ENCODE results near the gene TCHH.

TCHH gene

DNA sequence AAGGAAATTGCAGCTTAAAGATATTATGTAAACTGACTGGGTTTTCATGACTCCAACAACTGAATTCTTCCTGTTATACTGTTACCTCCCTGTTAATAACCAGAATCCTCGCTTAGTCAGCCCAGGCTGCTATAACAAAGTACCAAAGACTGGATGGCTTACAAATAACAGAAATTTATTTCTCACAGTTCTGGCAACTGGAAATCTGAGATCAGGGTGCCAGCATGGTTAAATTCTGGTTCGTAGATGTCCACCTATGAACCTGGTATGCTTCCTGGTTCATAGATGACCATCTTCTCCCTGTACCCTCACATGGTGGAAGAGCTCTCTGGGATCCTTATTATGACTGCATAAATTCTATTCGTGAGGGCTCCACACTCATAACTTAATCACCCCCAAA is 18.3 kb downstream of the TCHH start (continued):
- TF ChIP-seq, protein P1, sequence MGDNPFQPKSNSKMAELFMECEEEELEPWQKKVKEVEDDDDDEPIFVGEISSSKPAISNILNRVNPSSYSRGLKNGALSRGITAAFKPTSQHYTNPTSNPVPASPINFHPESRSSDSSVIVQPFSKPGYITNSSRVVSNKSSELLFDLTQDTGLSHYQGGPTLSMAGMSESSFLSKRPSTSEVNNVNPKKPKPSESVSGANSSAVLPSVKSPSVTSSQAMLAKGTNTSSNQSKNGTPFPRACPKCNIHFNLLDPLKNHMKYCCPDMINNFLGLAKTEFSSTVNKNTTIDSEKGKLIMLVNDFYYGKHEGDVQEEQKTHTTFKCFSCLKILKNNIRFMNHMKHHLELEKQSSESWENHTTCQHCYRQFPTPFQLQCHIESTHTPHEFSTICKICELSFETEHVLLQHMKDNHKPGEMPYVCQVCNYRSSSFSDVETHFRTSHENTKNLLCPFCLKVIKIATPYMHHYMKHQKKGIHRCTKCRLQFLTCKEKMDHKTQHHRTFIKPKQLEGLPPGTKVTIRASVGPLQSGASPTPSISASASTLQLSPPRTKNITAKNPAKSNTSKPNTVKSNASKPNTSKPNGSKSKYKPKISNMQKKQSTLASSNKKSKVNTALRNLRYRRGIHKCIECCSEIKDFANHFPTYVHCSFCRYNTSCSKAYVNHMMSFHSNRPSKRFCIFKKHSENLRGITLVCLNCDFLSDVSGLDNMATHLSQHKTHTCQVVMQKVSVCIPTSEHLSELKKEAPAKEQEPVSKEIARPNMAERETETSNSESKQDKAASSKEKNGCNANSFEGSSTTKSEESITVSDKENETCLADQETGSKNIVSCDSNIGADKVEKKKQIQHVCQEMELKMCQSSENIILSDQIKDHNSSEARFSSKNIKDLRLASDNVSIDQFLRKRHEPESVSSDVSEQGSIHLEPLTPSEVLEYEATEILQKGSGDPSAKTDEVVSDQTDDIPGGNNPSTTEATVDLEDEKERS (tag by site-specific recombination; IDR thresholded peaks at IDR 0.05): no peak
- TF ChIP-seq ZNF10 (tag by site-specific recombination; IDR thresholded peaks at IDR 0.05): no peak

DNA sequence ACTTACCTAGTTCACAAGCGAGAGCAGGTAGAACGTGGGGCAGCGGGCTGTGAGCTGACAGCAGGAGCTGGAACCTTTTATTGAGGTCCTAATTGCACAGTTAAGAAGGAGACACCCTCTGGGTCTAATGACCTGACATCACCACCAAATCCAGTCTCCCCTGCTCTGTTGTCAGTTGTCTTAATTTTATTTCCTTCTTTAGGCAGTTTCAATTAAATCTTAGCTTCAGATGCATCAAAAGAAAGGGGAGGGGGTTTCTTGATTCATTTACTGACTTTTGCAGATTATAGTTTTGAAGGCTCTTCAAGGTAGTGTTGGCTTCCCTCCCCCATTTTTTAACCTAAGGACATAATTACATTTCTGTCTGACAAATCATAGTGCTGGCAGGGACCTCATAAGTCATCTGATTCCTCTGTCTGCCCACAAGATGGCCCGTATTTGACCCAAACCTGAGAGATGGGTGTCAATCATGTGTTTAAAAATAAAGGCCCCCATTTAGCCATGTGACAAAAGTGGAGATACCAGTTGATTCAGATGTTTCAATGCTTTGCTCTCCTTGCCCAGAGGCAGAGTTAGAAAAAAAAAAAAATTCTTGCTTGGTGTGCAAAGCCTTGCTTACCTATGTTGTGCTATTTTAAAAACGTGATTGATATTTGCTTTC is 26.1 kb downstream of the TCHH start, which contains the start of gene TCHHL1:
TCHHL1 (minus strand) TSS at position 51 of the 661 bp plus-strand sequence. CDS start 921 bp downstream, outside the sequence.
- CTCF ChIA-PET: interaction anchor here (0.6 to 1.1 kb wide), 3 partner anchors 36 to 351 kb away, joined by 3 read pairs; no protein-coding TSS in a partner anchor
- TF ChIP-seq ZNF404 (tag by site-specific recombination; IDR thresholded peaks at IDR 0.05): no peak
- TF ChIP-seq KLF1 (tag by site-specific recombination; IDR thresholded peaks at IDR 0.05): no peak
- no peak for TF ChIP-seq ZNF837 (tag by site-specific recombination; IDR thresholded peaks at IDR 0.05)
- TF ChIP-seq, protein P2, sequence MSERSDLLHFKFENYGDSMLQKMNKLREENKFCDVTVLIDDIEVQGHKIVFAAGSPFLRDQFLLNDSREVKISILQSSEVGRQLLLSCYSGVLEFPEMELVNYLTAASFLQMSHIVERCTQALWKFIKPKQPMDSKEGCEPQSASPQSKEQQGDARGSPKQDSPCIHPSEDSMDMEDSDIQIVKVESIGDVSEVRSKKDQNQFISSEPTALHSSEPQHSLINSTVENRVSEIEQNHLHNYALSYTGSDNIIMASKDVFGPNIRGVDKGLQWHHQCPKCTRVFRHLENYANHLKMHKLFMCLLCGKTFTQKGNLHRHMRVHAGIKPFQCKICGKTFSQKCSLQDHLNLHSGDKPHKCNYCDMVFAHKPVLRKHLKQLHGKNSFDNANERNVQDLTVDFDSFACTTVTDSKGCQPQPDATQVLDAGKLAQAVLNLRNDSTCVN (tag by site-specific recombination; optimal IDR thresholded peaks at IDR 0.05): no peak
- TF ChIP-seq KLF9 (tag by site-specific recombination; IDR thresholded peaks at IDR 0.05; ENCODE audit: low read depth): no peak
- no peak for TF ChIP-seq ZNF544 (tag by site-specific recombination; IDR thresholded peaks at IDR 0.05)
- TF ChIP-seq ZNF366 (tag by site-specific recombination; conservative IDR thresholded peaks at IDR 0.05): no peak
- TF ChIP-seq ZNF155 (tag by site-specific recombination; IDR thresholded peaks at IDR 0.05): no peak
- TF ChIP-seq ZNF426 (tag by site-specific recombination; IDR thresholded peaks at IDR 0.05): no peak
- TF ChIP-seq KLF10 (tag by site-specific recombination; IDR thresholded peaks at IDR 0.05): no peak
- no peak for TF ChIP-seq ZNF221 (tag by site-specific recombination; IDR thresholded peaks at IDR 0.05; ENCODE audit: borderline replicate concordance)
- TF ChIP-seq ZNF549 (tag by site-specific recombination; IDR thresholded peaks at IDR 0.05): no peak
- TF ChIP-seq ZNF626 (tag by site-specific recombination; IDR thresholded peaks at IDR 0.05): no peak
- no peak for TF ChIP-seq ZNF48 (tag by site-specific recombination; IDR thresholded peaks at IDR 0.05)
- TF ChIP-seq ZNF174 (tag by site-specific recombination; IDR thresholded peaks at IDR 0.05): no peak
- H3K27ac ChIP-seq (ENCODE audit: extremely low read depth, low read depth, low read length): no peak within 1 kb of the TSS

DNA sequence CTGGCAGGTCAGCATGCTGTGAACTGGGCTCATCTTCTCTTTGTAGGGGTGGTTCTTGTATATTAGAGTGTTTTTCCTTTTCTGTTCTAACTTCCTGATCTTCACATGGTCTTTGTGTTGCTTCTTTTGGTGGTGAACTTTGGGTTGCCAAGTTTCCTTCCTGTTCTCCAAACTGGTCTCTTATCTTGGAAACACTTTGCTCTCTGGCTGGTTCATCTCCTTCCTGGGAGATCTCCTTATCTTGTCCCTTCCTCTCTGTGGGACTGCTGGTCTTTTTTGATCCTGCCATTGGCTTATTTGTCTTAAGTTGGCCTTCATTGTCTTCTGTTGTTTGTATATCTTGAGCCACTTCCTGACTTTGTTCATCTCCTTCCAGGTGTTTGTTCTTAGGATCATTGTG is 28.5 kb downstream of the TCHH start:
- Histone ChIP-seq H3K36me3 (ENCODE audit: control insufficient read depth in 2 of 2, insufficient read depth in 1 of 2, low read length in 2 of 2) (no peaks in the 10 kb centered on the region), H3K4me3 (ENCODE audit: low read depth, low read length) (no peak overlapping the region), H3K4me1 (ENCODE audit: control insufficient read depth, insufficient read depth, low read length) (no peaks in the 10 kb centered on the region), H3K9me3 (ENCODE audit: control insufficient read depth, insufficient read depth, low read depth, low read length) (no peaks in the 10 kb centered on the region), H3K27ac (ENCODE audit: extremely low read depth, low read depth, low read length) (no peak overlapping the region)
- POLR2A ChIA-PET: no interaction called here
- CTCF ChIA-PET: interaction anchor here (1.2 to 2.5 kb wide), 3 partner anchors 23 to 372 kb away, joined by 8 to 14 read pairs (median 10); no protein-coding TSS in a partner anchor
- TF ChIP-seq ZNF10 (tag by site-specific recombination; IDR thresholded peaks at IDR 0.05) (no peak), IKZF3 (tag by site-specific recombination; IDR thresholded peaks at IDR 0.05) (no peak), ZNF521 (tag by site-specific recombination; IDR thresholded peaks at IDR 0.05) (no peak), ZNF404 (tag by site-specific recombination; IDR thresholded peaks at IDR 0.05) (no peak), ZNF514 (tag by site-specific recombination; IDR thresholded peaks at IDR 0.05) (no peak), HOXC10 (CRISPR knock-in tag; IDR thresholded peaks at IDR 0.05) (no peak), ZNF350 (tag by site-specific recombination; IDR thresholded peaks at IDR 0.05) (no peak), ZNF266 (tag by site-specific recombination; IDR thresholded peaks at IDR 0.05; ENCODE audit: low read depth) (no peak), ZFP41 (tag by site-specific recombination; IDR thresholded peaks at IDR 0.05; ENCODE audit: borderline replicate concordance) (no peak)
- TF ChIP-seq, protein P3, sequence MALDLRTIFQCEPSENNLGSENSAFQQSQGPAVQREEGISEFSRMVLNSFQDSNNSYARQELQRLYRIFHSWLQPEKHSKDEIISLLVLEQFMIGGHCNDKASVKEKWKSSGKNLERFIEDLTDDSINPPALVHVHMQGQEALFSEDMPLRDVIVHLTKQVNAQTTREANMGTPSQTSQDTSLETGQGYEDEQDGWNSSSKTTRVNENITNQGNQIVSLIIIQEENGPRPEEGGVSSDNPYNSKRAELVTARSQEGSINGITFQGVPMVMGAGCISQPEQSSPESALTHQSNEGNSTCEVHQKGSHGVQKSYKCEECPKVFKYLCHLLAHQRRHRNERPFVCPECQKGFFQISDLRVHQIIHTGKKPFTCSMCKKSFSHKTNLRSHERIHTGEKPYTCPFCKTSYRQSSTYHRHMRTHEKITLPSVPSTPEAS (tag by site-specific recombination; IDR thresholded peaks at IDR 0.05): no peak
- TF ChIP-seq, protein P4, sequence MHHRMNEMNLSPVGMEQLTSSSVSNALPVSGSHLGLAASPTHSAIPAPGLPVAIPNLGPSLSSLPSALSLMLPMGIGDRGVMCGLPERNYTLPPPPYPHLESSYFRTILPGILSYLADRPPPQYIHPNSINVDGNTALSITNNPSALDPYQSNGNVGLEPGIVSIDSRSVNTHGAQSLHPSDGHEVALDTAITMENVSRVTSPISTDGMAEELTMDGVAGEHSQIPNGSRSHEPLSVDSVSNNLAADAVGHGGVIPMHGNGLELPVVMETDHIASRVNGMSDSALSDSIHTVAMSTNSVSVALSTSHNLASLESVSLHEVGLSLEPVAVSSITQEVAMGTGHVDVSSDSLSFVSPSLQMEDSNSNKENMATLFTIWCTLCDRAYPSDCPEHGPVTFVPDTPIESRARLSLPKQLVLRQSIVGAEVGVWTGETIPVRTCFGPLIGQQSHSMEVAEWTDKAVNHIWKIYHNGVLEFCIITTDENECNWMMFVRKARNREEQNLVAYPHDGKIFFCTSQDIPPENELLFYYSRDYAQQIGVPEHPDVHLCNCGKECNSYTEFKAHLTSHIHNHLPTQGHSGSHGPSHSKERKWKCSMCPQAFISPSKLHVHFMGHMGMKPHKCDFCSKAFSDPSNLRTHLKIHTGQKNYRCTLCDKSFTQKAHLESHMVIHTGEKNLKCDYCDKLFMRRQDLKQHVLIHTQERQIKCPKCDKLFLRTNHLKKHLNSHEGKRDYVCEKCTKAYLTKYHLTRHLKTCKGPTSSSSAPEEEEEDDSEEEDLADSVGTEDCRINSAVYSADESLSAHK (tag by site-specific recombination; IDR thresholded peaks at IDR 0.05): no peak

More for the DNA sequence above, 26.1 kb downstream of the TCHH start, which contains the start of gene TCHHL1:
- no peaks in the 10 kb centered on the region for H3K36me3 ChIP-seq (ENCODE audit: control insufficient read depth in 2 of 2, insufficient read depth in 1 of 2, low read length in 2 of 2)
- H3K9me3 ChIP-seq (ENCODE audit: control insufficient read depth, insufficient read depth, low read depth, low read length): no peaks in the 10 kb centered on the region
- POLR2A ChIA-PET: interaction anchor here (0.7 kb wide), 1 partner anchor 172 kb away, joined by 3 read pairs; no protein-coding TSS in a partner anchor
- H3K4me3 ChIP-seq (ENCODE audit: low read depth, low read length): no peak within 1 kb of the TSS
- H3K4me1 ChIP-seq (ENCODE audit: control insufficient read depth, insufficient read depth, low read length): no peaks in the 10 kb centered on the region
